ENCODE results near the gene ABO. TPM values are rescaled to one million over a fixed set of nuclear protein-coding genes. Genes with fewer than 3 reads are reported as not detected.
"Not testable (repeated sequence)": the region's sequence is repeated elsewhere in the genome, so short reads cannot be mapped to it uniquely, and the experiment has no call there.

The ABO gene
- total RNA-seq, 1 donor from 2014 or later: not detected

DNA sequence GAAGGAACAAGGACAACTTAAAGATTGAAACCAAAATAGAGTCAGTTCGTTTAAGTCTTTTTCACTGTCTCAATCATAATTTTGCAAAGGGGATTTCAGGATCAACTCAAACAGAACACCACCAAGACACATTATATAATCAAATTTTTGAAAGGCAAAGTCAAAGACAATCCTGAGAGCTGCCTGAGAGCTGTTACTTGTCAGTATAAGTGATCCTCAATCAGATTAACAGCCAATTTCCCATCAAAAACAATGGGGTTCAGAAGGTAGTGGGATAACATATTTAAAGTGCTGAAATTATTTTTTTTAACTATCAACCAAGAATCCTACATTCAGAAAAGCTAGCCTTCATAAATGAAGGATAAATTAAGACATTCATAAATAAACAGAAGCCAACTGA lies 19.3 kb upstream of the ABO start:
- no peak for DNase-seq (ENCODE audit: low spot score in 2 of 2)
- no peak for FAIRE-seq

DNA sequence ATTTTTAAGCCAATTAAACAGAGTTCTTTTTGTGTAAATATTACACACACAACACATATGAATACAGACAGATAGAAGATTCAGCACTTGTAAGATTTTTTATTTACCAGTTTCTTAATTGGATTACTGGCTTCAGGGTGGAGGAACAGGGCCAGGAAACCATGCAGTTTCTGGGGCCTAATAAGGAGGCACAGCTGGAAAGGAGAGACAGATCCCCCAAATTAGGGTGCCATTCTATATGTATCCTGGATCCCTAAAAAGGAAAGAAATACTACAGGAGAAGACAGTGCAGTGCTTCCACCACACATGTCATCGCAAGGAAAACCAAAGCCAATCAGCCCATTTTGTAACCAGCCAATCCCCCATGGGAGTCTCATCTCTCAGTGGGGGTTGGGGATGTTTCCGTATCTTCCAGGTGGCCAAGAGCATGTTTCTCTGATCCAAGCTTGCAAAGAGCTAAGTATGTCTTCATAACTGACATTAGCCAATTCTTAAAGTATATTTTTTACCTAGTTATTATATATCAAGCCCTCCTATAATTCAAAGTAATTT lies 15.8 kb upstream of the ABO start:
- DNase-seq (ENCODE audit: low spot score in 2 of 2) (no peak), FAIRE-seq (no peak)

- FAIRE-seq (no peak), DNase-seq (ENCODE audit: low spot score in 2 of 2) (no peak)
Measured at GRCh38 chr9:133286523-133286922, 11.5 kb upstream of the ABO start.

DNA sequence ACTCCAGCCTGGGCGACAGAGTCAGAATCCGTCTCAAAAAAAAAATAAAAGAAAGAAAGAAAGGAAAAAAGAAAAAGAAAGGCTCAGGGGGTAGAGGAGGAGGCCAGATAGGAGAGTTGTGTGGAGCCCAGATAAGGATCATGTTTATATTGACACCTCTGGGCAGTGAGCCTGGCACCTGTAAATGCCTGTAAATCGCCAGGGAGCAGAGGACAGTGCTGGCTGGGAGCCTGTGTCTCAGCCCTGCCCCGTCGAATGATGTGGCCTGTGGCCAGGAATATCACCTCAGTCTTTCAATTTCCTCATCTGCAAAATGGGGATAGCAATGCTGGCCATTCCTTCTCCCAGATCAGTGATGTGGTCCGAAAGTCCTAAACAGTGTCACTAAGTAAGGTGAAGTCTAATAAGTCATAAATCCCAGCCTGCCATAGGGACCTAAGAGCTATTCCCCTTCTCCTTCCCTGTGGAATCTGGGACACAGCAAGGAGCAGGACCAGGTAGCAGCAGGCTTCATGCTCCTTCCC lies 10.3 kb upstream of the ABO start:
- no peak for FAIRE-seq
- DNase-seq (ENCODE audit: low spot score in 2 of 2): no peak

- DNase-seq (ENCODE audit: low spot score in 2 of 2): no peak
- FAIRE-seq: no peak
Measured at GRCh38 chr9:133284362-133284761, 9.4 kb upstream of the ABO start.

DNA sequence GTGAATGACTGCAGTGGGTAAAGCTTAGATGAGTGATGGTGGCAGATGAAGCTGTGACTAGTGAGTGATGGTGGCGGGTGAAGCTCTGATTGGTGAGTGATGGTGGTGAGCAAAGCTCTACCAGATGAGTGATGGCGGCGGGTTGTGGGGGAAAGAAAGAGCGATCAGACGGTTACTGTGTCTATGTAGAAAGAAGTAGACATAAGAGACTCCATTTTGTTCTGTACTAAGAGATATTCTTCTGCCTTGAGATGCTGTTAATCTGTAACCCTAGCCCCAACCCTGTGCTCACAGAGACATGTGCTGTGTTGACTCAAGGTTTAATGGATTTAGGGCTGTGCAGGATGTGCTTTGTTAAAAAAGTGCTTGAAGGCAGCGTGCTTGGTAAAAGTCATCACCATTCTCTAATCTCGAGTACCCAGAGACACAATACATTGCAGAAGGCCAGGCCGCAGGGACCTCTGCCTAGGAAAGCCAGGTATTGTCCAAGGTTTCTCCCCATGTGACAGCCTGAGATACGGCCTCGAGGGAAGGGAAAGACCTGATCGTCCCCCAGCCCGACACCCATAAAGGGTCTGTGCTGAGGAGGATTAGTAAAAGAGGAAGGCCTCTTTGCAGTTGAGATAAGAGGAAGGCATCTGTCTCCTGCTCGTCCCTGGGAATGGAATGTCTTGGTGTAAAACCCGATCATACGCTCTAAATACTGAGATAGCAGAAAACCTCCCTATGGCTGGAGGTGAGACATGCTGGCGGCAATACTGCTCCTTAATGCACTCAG lies 8.4 kb upstream of the ABO start:
- not testable (repeated sequence) for FAIRE-seq; DNase-seq (ENCODE audit: low spot score in 2 of 2)

DNA sequence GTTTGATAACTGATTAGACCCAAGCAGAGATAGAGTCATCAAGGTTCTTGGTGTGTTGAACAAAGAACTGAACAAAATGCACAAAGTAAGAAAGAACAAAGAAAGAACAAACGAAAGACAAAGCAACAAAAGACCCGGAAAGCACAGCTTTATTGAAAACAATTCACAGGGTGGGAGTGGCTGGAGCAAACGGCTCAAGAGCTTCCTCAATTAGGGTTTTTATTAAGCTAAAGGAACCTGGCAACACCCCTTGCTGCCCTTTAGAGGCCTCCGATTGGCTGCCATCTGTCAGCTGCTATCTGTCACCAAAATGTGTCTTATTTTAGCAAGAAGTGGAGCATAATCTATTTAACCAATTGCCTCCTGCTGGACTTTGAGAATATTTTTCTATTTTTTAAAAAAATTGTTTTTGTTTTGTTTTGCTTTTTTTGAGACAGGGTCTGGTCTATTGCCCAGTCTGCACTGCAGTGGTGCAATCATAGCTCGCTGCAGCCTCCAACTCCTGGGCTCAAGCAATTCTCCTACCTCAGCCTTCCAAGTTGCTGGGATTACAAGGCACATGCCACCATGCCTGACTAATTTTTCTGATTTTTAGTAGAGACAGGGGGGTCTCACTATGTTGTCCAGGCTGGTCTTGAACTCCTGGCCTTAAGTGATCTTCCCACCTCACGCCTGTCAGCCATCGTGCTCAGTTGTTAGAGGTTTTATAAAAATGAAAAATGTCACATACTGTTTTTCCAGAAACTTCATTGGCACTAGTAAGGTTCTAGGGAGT lies 7.7 kb upstream of the ABO start:
- FAIRE-seq (no peak), DNase-seq (ENCODE audit: low spot score in 2 of 2) (no peak)

- FAIRE-seq (no peak), DNase-seq (ENCODE audit: low spot score in 2 of 2) (no peak)
Measured at GRCh38 chr9:133280392-133280791, 5.4 kb upstream of the ABO start.

DNA sequence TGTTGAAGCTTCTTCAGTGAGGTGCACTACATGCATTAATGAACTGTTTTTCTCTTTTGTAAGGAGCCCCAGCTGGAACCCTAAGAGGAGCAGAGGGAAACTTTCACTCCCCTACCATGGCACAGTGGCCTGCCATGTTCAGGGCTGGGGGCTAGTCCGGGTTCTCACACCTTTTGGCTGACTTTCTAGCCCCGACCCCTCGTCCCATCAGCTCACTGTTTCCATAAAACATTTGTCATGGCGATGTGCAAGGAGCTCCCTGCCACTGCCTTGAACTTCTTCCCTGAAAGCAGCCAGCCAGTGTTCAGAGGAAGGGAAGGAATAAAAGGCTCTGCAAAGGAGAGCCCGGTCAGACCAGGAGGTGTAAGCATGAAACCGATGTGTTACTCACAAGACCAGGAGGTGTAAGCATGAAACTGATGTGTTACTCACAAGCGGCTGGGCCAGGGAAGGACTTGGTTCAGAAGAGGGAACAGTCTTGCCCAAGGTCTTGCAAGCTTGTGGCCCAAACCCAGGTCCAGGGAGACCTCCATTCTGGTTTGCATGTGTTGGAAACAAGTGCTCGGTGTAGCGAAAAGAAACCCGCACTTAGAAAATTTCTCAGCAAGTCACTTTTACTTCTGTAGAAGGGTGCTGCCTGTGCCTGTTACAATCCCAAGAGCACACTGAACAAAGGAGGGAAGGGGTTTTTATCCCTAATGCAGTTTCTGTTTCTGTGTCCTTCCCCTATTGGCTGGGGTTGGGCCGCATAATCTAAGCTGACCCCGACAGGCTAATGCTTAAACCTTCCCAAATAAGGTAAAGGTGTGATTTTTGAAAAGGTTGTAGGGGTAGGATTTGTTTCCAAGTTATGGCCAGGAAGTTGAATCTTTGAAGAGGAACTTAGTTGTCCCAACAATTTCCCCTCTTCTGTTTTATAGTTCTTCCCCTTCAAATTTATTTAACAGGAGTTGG lies 3.4 kb upstream of the ABO start:
- FAIRE-seq: no peak
- DNase-seq (ENCODE audit: low spot score in 2 of 2): no peak

DNA sequence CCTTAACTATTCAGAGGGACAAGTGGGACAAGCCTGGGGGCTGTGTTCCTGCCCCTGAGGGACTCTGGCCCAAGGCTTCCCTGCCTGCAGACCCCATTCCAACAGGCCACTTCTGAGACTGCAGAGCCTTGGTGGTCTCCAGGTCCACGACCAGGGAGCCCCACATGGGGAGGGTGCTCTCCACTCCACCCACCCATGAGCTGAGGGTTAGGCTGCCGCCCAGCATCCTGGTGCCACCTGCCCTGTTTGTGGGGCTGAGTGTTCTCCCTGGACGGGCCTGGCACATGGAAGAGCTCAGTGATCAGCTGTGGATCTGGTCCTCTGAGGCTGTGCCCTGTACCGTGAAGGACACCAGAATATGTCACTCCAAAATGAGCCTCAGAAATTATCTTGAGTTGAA lies 2.5 kb upstream of the ABO start:
- FAIRE-seq (no peak), DNase-seq (ENCODE audit: low spot score in 2 of 2) (no peak)

DNA sequence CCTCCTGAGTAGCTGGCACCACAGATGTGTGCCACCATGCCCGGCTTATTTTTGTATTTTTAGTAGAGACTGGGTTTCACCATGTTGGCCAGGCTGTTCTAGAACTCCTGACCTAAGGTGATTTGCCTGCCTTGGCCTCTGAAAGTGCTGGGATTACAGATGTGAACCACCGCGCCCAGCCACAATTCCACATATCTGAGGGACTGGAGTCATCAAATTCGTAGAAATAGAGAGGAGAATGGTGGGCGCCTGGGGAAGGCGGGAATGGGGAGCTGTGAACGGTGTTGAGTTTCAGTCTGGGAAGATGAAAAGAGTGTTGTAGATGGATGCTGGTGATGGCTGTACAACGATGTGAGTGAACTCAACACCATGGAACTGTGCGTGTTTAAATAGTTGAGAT lies 1.9 kb upstream of the ABO start:
- no peak for FAIRE-seq
- no peak for DNase-seq (ENCODE audit: low spot score in 2 of 2)

GRCh38 chr9:133276001-133276884 lies 1.2 kb upstream of the ABO start:
- no peak for FAIRE-seq
- no peak for DNase-seq (ENCODE audit: low spot score in 2 of 2)

DNA sequence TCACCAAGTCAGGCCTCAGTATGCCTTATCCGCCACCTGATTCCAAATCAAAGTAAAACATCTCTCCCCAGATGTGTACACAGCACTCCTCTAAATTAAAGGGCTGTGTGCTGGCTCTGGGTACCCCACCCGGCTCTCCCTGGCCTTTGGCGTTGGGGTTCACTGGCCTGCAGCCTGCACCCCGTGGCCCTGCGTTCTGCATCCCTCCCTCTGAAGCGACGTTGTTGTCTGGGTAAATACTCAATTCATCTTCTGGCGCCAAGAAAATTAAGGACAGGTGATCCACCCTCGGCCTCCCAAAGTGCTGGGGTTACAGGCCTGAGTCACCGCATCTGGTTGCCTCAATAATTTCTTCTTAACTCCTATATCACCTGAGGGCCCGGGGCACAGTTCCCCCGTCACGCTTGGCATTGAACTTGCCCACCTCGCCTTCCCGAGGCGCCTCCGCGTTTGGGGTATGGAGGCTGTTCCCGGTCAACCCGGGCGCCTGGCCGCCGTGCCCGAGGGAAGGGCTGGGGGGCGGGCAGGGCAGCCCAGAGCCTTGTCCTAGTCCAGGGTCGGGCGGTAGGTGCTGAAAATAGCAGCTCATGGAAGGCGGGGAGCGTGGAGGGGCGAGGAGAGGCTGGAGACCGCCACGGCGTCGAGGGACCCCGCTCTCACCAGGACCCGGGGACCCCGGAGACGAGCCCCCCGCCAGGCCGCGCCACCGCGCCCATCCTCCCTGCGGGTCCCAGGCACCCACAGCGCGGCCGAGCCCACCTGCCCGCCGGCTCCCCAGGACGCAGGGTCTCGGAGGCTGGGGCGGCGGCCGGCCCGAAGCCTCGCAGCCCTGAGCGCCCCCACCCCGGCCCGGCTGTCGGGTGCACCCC lies 531 bp downstream of the ABO start:
- FAIRE-seq (no peak), DNase-seq (ENCODE audit: low spot score in 2 of 2) (no peak)

DNA sequence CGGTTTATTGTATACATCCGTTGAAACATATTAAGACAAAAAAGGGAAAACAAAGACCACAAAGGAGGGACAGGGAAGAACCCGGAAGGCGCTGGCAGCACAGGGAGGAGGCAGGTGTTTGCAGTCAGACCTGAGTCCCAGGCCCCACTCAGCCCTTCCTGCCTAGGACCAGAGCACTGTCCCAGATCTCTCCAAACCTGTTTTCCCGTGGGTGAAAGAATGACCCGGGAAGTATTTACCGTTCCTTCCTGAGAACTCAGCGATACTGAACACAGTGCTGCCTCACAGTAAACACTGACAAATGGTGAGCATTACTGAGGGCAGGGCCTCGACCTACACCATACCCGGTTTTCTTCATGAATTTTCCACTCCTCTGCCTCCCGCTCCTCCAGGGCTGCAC lies 1.2 kb downstream of the ABO start:
- FAIRE-seq: no peak
- DNase-seq (ENCODE audit: low spot score in 2 of 2): no peak

DNA sequence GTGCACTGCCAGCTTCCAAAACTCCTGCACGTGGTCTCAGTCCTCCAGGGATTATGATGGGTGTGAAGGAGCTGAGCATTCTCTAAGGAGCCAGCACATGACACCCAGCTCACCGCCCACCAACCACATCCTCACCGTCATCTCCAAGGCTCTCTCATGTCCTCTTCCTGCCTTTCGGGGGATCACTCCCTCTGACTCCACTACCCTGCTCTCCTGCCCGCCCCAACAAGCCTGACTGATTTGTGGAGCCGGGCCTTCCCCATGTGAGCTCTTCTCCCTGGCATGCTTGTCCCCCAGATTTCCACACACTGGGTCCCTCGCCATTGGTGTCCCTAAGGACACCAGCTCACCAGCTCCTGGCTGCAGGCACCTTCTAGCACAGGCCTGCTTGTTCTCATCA lies 1.9 kb downstream of the ABO start:
- DNase-seq (ENCODE audit: low spot score in 2 of 2): no peak
- FAIRE-seq: no peak

- FAIRE-seq: no peak
- no peak for DNase-seq (ENCODE audit: low spot score in 2 of 2)
Measured at GRCh38 chr9:133269537-133270362, 5.3 kb downstream of the ABO start.

DNA sequence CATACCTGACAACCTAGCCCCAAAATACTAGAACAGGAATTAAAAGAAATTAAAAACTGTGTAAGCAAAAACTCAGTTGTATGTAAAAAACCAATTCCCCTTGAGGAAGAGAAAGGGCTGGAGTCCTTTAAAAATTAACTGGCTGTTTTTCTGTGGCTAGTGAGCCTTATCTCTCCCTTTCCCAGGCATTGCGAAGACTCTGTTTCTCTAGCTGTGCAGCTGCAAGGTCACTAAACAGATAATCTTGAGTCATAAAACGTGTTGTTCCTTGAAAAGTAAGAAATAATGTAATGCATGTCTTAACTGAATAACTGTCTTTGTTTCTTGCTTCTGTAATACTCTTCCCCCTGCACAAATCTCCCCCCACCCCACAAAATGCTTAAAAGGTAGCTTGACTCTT lies 5.9 kb downstream of the ABO start:
- DNase-seq (ENCODE audit: low spot score in 2 of 2); FAIRE-seq: not testable (repeated sequence)

Measured in frontal cortex (tissue), 4 donors.